Fibroblast of peridontal ligament (primary cell): ENCODE data around the gene EIF4E2.

Experiments used
- DNase-seq: peaks from one replicate; pipeline ENCODE4 v3.0.0-alpha.2; 2010; ENCODE audit errors: extremely low read depth

The EIF4E2 gene, protein sequence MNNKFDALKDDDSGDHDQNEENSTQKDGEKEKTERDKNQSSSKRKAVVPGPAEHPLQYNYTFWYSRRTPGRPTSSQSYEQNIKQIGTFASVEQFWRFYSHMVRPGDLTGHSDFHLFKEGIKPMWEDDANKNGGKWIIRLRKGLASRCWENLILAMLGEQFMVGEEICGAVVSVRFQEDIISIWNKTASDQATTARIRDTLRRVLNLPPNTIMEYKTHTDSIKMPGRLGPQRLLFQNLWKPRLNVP

DNA sequence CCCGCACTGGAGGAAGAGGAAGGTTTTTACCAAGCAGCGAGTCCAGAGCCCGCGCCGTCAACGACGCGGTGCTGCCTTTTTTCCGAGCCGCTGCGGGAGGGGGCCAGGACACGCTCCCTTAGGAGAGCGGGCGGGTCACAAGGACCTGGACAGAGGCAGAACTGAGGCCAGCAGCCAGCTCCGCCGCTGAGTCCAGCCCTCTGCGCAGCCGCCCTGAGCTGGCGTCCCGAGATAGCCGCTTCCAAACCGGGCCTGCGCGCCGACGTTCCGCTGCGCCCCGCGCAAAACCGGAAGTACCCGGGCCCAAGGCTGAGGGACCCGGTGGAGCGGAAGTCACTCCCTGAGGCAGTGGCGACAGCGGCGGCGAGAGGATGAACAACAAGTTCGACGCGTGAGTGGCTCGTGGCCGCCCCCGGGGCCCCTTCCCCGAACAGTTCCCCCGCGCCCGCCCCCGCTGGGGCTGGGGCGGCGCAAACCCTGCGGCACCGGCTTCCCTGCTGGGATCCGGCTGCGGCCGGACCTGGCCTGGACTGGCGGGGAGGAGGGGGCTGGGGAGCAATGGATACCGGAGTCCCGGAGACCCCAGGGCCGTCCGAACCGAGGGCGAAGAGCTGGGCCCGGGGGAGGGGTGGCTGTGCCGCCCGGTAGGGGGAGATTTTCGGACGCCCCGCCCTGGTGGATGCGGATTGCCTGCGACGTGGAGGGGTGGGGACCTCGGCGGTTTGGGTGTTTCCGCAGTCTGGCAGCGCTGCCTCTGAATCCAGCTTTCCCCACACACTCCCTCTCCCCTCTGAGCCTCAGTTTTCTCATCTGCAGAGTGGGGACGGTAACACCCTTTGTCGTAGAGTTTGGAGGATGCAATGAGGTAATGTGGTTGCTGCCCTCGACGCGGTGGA, at the start of gene EIF4E2, which contains the start of gene TIGD1:
Gene EIF4E2, plus strand, starts transcription at position 336 of the 896 bp plus-strand sequence. Its CDS starts 36 bp downstream, at position 372.
Gene TIGD1, minus strand, starts transcription at position 204 of the 896 bp plus-strand sequence. CDS start 675 bp downstream, outside the sequence.
- DNase-seq, result peak; percentile 90

DNA sequence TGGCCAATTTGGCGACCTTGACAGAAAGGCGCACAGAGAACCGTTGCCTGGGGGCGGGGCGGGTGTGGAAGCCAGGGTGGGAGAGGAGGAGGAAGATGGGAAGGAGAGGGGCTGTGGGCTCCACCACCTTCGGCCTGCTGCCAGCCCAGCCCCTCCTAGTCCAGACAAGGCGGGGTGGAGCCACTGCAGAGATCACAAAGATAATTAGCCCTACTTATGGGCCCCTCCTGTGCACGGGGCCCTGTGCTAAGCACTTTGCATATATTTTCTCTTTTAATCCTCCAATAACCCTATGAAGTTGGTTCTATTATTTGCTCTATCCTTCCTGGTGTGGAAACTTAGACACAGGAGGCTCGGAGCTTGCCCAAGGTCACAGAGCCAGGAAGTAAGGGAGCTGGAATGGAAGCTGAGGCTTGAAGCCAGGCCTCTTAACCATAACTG, 49.1 kb upstream of the EIF4E2 start:
- DNase-seq, result no peak

DNA sequence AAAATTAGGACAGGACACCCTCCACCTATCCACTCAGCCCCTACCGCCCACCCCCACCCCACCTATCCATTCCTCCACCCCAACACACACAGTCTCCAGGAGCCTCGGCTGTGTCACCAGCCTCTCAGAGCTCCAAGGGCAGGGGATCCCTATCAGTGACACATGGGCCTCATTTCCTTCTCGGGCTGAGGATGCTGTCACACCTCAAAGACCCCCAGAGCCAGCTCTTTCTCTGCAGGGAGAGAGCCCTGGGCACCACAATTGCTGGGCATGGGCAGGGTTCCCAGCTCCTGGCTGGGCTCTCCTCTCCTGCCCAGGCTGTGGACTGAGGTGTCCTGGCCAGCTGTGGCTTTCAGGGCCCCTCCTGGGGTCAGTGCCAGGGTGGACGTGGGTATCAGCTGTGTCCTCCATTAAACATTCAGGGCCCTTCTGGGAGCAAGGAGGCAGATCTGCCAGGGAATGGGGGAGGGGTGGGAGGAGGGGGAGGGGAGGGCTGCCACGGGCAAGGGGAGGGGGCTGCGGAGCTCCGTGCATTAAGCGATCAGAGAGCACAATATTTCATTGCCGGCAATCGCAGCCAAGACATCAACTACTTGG, 48.6 kb upstream of the EIF4E2 start:
- DNase-seq, result no peak

DNA sequence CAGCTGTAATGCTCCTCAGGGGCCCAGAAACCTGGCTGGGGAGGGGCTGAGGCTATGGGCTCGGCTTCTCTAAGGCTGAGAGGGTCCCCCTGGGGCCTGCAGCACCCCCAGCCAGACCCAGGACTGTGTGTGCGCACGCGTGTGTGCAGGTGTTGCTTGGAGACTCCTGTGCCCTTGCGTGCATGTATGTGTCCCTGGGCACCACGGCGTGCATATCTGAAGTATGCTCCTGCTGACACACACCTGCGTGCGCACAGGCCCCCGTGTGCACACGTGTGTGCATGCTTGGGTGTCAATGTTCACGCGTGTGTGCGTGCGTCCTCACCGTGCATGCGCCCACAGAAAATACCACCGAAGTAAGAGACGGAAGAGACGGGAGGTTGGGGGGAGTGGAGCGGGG, 48.0 kb upstream of the EIF4E2 start:
- no peak for DNase-seq

DNA sequence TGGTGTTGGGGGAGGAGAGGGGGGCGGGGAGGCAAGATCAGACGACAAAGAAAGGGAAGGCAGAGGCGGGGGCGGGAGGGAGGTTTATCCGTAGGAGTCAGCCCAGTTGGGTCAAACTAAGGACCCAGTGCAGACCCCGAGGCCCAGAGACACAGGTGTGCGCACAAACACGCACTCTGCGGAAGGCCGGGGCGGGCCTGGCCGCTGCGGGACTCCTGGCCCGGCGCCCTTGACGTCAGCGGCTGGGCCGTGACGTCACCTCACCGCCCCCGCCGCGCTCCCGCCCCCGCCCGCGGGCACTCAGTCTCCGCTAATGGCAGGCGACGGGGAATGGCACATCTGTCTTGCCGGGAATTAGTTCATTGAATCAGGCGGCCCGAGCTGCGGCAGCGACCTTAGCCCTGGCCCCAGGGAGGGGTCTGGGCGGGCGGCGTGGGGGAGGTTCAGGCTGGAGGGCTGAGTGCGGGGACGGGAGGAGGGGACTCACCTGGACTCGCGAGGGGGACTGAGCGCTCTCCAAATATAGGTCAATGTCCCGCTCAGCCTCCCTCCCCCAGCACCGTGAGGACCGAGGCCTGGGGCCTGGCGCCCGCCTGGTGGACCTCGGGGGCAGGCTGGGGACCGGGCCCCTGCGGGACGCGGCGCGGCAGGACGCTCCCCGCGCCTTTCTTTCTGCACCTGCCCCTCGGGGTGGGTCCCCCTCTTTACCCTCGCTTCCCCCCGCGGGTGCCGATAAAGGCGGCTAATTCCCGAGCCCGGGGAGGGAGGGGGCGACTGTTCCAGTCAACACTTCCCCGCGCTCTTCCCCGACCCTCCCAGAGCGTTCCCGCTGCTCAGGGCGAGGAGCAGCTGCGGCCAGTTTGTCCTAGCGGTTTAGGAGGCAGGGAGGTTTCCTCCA, 47.3 kb upstream of the EIF4E2 start:
- DNase-seq, result peak; percentile 12

DNA sequence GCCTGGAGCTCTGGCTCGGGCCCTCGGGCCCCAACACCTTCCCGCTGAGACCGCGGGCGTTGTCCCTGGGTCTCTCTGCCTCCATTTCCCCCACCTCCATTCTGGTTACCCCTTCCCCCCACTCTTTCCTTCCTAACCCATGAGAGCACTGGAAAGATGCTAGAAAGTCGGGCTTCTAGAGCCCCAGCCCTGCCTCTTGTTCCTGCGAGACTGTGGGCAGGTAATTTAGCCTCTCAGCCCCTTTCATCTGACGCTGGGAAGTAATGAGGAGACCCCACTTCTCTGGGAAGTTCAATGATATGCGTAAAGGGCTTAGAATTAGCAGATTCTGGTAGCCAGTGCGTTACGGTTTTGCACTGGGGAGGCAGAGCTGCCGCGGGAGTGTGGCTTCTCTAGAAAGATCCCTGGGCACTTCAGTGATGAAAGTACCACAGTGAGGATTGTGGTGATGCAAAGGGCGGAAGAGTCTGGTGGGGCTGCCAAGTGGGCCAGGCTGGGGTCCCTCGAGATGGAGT, 46.6 kb upstream of the EIF4E2 start:
- no peak for DNase-seq

DNA sequence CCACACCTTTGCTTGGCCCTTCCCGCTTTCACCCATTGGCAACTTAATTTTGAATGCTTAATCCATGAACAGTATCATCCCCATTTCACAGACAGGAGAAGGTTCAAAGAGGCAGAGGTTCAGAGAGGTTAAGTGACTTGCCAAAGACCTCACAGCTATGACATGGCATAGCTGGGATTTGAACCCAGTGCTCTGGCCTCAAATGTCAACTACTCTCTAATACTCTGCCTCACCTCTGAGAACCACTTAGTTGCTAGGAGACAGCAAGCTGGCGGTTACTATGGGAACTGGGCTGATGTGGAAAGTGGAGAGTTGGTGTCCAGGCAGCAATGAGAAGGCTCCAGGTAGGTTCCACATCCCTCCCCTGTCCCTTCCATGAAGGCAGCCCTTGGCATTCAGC, 46.1 kb upstream of the EIF4E2 start:
- DNase-seq, result no peak

- DNase-seq, result no peak
Measured at GRCh38 chr2:232505856-232506255, 44.6 kb upstream of the EIF4E2 start.

GRCh38 chr2:232506709-232507108, 43.8 kb upstream of the EIF4E2 start:
- DNase-seq, result no peak

GRCh38 chr2:232508251-232508650, 42.2 kb upstream of the EIF4E2 start:
- no peak for DNase-seq

DNA sequence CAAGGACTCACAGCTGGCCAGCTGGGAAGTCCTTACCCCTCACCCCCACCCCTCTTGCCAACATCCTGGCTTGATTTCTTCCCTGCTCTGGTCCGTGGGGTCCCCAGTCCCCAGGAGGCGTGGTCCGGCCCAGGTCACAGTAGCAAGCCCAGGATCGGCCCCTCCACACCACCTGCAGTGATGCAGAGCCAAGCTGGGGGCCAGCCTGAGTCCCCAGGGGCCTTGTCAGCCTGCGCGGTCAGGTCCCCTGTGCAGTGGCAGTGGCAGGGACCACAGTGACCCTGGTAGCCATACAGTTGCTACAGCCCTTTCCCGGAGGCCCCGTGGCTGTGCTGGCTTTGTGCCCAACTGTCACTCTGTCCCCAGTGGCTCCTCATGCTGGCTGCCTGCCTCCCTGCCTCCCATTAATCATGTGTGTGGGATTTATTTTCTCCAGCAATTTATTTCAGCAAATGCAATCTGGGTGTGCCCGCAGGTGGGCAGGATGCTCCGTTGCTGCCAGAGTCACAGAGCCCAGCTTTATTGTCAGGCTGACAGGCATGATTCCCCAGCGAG, 39.1 kb upstream of the EIF4E2 start:
- no peak for DNase-seq

DNA sequence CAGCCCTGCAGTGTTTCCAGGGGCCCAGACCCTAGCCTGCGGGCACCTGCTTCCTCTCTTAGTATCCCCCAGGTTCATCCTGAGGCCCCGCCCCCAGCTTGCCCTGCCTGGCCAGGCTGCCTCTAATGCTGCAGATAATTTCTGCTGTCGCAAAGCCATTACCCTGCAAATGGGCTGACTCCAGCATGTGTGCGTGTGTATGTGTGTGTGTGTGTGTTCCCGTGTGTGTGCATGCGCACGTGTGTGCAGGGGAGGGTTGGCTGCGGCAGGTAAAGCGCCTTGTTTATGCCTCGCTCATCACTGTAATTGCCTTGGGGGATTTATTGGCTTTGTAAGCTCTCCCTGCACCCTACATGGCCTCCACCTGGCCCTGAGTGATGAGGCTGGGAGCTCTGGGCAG, 37.9 kb upstream of the EIF4E2 start:
- no peak for DNase-seq

GRCh38 chr2:232513353-232513752, 37.1 kb upstream of the EIF4E2 start:
- DNase-seq, result no peak

DNA sequence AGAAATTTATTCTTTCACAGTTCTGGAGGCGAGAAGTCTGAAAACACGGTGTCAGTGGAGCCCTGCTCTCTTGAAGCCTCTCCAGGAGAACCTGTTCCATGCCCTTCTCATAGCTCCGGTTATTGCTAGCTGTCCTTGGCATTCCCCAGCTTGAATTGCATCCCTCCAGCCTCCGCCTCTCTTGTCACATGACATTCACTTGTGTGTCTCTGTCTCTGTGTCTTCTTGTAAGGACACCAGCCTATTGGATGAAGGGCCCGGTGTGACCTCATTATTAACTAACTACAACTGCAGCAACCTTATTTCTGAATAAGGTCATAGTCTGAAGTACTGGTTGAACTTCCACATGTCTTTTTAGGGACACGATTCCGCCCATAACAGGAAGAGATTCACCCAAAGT, 34.9 kb upstream of the EIF4E2 start:
- no peak for DNase-seq

DNA sequence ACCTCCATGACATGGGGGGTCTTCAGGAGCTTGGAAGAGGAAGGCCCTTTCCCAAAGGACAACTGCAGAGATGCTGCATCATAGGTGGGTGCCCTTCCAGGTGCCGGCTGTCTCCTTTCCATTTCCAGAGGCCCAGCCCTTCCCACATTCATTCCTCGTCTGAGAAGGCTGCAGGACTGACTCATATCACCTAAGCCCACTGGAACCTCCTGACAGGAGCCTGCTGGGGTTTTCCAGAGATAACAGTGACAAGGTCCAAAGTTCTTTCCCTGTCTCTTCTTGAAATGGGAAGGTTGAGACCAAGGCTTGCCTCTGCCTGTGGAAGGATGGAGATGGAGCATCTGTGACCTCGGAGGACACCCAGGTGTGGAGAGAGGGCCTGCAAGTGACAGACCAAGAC, 33.9 kb upstream of the EIF4E2 start:
- no peak for DNase-seq

DNA sequence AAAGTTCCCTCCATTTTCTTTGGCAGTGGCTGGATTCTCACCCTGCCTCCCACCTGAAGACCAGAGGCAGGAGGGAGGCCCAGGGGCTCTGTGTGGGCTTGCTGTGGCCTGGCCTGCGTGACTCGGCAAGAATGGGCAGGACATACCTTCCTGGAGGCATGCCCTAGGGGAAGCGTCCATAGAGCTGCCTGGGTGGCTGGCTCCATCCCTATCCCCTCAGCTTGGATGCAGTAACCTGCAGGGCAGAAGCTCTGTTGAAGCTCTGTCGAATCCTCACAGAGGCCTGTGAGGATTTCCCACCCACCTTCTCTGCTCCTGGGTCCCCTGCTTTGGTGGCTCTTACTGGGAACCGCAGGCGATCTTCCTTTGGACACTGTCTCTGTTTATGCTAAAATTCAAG, 31.6 kb upstream of the EIF4E2 start:
- no peak for DNase-seq

DNA sequence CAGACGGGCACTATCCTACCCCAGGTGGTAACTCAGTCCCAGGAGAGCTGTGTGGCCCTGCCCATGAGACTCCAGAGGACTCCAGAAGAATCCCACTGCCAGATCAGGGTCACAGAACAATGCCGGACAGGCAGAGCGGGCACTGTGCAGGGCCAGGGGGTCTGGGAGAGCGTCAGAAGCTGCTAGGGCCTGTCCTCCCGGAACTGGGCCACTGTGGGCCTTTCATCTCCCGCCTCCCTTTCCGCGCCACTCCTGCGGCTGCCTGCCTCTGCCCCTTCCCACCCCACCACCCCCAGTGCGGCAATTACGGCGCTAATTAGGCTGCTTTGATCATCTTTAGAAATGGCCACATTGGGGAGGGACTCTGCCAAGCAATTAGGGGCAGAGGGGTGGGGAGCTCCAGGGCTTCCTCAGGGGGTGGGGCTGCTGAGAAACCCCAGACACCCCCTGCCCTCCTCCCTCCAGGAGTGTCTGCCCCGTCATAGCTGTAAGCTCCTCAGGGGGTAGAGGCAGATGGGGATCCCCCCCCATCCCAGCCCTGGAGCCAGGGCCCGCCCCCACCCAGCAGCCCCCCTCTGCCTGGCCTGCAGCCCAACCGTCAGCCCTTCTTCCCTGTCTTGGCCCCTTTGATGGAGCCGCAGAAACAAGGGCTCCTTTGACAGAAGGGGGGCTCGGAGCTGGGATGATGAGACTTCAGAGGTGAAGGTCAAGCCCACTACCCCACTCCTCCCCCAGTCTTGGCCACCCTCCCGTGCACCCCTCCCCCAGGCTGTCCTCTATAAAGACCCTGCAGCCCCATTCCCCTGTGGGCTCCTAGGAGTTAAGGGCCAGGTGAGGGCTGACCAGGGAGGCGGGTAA, 30.7 kb upstream of the EIF4E2 start, which contains the start of gene PRSS56:
Gene PRSS56, plus strand, starts transcription at position 808 of the 858 bp plus-strand sequence. CDS start 211 bp downstream, outside the sequence.
- no peak for DNase-seq

- no peak for DNase-seq
Measured at GRCh38 chr2:232520489-232520888, 30.0 kb upstream of the EIF4E2 start.

DNA sequence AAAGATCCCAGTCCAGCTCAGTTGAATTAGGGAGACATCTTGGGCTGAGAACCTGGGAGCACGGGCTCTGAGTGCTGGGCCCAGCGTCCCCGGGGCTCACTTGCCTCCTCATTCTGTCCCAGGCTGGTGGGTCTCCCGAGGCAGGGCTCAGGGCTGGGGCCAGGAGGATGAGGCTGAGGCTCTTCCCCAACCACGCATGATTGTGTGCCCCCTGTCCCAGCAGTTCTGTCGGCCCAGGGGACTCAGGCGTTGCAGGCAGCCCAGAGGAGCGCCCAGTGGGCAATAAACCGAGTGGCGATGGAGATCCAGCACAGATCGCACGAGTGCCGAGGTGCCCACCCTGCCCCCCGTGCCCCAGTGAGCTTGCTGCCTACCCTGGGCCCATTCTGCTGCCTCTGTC, 29.4 kb upstream of the EIF4E2 start:
- DNase-seq, result no peak
